ENCODE data around the gene ZBTB44.

Gene ZBTB44

DNA sequence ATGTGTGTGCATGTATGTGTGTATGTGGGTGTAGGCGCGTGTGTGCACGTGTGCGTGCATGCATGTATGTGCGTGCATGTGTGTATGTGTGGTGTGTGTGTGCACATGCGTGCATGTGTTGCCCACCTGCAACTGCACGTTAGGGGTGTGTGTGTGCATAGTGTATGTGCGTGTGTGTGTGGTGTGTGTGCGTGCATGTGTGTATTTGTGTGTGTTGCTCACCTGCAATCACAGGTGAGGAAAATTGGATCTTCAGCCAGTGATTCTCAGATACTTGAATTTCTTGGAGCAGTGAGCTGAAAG is 100.8 kb downstream of the ZBTB44 start:
- FAIRE-seq, result no peak
- DNase-seq (ENCODE audit: insufficient read length, low spot score), result no peak
- TF ChIP-seq, protein P1, sequence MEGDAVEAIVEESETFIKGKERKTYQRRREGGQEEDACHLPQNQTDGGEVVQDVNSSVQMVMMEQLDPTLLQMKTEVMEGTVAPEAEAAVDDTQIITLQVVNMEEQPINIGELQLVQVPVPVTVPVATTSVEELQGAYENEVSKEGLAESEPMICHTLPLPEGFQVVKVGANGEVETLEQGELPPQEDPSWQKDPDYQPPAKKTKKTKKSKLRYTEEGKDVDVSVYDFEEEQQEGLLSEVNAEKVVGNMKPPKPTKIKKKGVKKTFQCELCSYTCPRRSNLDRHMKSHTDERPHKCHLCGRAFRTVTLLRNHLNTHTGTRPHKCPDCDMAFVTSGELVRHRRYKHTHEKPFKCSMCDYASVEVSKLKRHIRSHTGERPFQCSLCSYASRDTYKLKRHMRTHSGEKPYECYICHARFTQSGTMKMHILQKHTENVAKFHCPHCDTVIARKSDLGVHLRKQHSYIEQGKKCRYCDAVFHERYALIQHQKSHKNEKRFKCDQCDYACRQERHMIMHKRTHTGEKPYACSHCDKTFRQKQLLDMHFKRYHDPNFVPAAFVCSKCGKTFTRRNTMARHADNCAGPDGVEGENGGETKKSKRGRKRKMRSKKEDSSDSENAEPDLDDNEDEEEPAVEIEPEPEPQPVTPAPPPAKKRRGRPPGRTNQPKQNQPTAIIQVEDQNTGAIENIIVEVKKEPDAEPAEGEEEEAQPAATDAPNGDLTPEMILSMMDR (IDR thresholded peaks at IDR 0.05; ENCODE audit: insufficient read depth, missing control alignments), result no peak

DNA sequence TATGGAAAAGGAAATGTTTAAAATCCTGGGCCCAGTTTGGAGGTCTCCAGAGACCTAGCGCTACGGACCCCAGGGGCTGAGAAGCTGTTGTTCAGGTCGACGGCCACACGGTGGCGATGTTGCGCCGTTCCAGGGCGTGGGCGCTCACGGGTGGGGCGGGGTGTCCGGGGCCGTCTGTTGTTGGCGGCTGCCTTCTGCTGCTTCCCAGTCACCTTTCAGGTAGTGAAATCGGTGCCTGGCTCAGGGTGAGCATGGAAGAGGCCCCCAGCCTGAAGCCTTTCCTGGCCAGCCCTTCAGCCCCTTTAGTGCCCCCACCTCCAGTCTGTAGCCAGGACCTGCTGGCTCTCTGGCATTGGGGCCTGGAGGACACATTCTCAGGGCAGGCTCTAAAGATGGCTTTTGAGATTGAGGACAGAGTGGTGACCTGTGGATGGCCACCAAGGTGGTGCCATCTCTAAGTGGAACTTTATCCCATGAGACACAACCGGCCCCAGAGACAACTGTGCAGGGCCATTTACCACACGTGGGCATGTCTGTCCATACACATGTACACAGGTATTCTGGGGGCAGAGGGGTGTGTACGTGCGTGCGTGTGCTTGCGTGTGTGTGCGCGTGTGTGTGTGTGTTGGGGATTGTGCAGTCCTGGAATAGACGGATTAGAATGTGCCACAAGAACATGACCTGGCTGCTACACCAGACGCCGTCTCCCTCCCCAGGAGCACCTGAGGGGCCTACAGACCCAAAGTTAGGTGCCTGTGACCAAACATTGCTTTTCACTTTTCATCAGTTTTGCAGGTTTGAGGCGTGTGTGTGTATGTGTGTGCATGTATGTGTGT is 101.4 kb downstream of the ZBTB44 start:
- TF ChIP-seq, protein P1 (IDR thresholded peaks at IDR 0.05; ENCODE audit: insufficient read depth, missing control alignments), result peak; percentile 86
- DNase-seq (ENCODE audit: insufficient read length, low spot score) (peak; percentile 77), FAIRE-seq (no peak)

DNA sequence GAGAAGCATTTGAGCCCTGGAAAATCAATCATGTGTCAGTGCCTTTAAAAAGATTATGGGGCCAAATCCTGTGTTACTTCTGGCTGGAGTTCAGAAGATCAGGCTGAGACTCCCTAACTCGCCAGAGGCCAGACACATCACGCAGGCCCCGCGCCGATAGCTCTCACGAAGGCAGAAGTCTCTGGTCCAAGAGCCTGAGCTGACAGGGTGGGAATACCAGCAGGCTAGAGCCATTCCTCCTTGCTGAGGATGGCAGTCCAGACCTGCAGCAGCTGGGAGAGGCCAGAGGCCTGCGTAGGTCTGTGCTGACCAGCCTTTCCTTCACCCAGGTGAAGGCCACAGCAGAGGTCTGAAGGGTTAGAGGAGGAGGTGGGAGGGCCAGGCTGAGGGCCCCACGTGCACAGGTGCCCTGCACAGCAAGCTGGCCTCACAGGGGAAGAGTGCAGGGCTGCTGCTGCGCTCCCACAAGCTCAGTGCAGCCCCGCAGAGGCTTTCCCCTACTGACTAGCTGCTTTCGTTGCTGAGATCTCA is 102.2 kb downstream of the ZBTB44 start:
- TF ChIP-seq, protein P1 (IDR thresholded peaks at IDR 0.05; ENCODE audit: insufficient read depth, missing control alignments), result no peak
- FAIRE-seq (no peak), DNase-seq (ENCODE audit: insufficient read length, low spot score) (no peak)

DNA sequence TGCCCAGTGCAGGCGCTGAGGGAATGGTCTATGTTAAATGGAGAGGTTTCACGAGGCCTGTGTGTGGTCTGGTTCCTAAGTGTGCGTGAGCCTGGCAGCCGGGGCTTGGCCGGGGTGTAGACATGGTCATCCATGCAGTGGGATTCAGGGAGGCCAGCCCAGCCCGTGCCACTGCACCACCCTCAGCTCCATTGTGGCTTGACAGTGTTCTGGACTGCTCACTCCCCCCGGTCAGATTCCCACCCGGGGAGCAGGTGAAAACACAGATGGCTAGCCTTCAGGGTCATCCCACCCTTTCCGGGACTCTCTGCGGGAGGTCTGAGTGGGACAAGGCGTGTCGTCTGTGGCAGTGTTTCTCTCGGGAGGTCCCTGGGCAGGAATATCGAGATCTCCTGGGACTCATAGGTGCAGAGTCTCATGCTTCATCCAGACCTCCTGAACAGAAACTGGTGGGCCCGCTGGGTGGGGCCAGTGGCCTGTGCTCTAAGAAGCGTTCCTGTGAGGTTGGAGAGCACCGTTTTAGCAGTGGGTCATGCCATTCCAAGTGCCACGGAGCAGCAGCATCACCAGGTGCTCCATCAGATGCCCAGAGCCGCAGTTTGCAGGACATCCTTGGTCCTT is 102.8 kb downstream of the ZBTB44 start:
- TF ChIP-seq, protein P1 (IDR thresholded peaks at IDR 0.05; ENCODE audit: insufficient read depth, missing control alignments), result no peak
- DNase-seq (ENCODE audit: insufficient read length, low spot score), result no peak
- FAIRE-seq, result no peak

DNA sequence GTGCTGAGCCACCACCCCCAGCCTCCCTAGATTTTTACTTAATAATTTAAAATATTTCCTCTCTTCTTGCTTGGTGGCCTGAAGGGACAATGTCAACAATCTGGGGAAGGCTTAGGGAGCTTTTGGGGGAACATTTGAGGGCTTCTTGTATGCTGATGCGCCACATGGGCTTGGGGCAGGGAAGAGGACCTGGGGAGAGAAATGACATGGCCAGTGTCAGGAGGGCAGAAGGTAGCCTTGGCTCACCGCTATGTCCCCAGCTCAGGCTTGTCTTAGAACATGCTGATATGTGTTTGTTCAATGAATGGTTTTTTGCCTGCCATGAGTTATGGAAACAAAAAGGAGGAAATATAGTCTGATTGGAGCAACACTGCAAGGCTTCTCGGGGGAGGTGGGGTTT is 103.6 kb downstream of the ZBTB44 start:
- FAIRE-seq, result no peak
- TF ChIP-seq, protein P1 (IDR thresholded peaks at IDR 0.05; ENCODE audit: insufficient read depth, missing control alignments), result no peak
- no peak for DNase-seq (ENCODE audit: insufficient read length, low spot score)

DNA sequence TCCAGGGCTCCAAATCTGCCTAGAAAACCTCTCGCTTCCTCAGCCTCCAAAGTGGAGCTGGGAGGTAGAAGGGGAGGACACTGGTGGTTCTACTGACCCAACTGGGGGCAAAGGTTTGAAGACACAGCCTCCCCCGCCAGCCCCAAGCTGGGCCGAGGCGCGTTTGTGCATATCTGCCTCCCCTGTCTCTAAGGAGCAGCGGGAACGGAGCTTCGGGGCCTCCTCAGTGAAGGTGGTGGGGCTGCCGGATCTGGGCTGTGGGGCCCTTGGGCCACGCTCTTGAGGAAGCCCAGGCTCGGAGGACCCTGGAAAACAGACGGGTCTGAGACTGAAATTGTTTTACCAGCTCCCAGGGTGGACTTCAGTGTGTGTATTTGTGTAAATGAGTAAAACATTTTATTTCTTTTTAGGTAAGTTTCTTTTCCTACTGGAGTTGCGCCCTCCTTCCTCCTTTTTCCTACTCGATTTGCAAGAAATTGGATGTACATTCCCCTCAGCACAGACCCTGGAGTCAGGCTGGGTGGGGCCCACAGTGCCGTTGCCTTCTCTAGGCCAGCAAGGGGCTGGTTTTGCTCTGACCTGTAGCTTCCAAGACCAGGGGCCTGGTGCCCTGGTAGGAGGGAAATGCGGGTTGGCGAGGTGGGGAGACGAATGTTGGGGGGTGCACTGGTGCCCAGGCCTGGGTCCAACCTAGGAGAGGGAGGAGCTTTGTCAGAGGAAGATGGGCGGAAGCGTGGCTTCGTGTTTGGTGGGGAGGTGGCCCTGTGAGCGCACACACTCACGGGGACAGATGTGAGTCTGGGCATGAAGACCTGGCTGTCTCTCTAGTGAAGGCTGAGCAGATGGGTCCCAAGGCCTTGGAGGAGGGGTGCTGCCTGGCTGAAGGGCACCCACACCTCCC is 104.5 kb downstream of the ZBTB44 start:
- FAIRE-seq (no peak), DNase-seq (ENCODE audit: insufficient read length, low spot score) (no peak)
- TF ChIP-seq, protein P1 (IDR thresholded peaks at IDR 0.05; ENCODE audit: insufficient read depth, missing control alignments), result no peak
